HG02759 (cell line): ENCODE data around the gene ADCYAP1R1.
A peak's percentile ranks its signal among the peaks of the same experiment; 100 is the strongest.
"Not testable (repeated sequence)": the region's sequence is repeated elsewhere in the genome, so short reads cannot be mapped to it uniquely, and the experiment has no call there.

Source experiments
- ATAC-seq: cut with Tn5 transposase; IDR thresholded peaks from one replicate; pipeline ENCODE4 v1.9.1; 2021; ENCODE audit warnings: mild to moderate bottlenecking, moderate library complexity; ENCODE audit not compliant: unreplicated experiment

ADCYAP1R1 gene

GRCh38 chr7:31126976-31127375 is 74.9 kb downstream of the ADCYAP1R1 start:
- no peak for ATAC-seq

- ATAC-seq = no peak
These were observed 77.0 kb downstream of the ADCYAP1R1 start for GRCh38 chr7:31129067-31129466.

- ATAC-seq = no peak
These were observed 81.4 kb downstream of the ADCYAP1R1 start for GRCh38 chr7:31133497-31133896.

DNA sequence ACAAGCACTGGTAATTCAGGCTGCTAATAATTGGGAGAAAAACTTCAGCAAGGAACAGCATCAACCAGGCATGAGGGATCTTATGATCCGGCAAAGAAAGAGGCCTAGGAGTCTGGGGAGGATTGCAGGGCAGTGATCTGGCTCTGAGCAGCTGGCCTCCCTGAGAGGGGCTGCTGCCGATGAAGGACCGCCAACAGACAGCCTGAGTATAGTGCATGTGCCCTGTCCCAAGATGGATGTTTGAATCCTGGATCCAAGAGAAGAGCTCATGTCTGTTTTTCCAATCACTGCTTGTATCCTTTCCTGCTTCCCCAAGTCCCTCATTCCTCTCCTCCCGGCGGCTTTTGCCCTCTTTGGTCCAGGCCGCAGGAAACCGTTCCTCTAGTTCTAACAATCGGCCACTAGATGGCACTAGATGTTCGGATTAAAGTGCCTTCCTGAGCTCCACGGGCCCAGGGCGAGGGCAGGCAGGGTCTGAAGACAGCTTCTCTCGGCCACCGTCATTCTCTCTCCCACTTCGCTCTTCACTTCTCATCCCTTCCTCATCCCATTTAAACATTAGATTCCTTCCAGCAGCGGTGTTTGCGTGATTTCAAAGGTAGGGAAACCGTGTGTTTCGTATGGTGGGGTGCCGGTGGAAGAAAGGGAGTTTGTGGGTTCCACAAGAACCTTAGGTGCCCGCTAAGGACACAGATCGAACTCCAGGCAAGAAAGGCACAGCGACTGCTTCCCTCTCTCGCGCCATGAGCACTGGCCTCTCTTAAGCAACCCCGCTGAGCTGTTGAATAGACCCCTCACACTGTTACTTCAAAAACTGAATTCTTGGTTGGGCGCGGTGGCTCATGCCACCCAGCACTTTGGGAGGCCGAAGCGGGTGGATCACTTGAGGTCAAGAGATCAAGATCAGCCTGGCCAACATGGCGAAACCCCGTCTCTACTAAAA is 82.4 kb downstream of the ADCYAP1R1 start:
- peak; percentile 96 for ATAC-seq

DNA sequence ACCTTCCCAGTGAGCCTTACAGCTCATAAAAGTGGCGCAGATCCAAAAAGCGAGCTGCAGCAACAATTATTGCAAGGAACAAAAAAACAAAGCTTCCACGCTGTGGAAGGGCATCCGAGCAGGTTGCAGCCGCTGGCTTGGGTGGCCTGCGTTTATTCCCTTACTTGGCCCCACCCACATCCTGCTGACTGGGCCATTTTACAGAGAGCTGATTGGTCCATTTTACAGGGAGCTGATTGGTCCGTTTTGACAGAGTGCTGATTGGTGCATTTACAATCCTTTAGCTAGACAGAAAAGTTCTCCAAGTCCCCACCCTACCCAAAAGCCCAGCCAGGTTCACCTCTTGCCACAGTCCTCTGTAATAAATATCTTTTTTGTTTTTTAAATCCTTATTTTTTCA is 85.1 kb downstream of the ADCYAP1R1 start:
- ATAC-seq = no peak

GRCh38 chr7:31145339-31145738 is 93.2 kb downstream of the ADCYAP1R1 start:
- ATAC-seq = no peak

DNA sequence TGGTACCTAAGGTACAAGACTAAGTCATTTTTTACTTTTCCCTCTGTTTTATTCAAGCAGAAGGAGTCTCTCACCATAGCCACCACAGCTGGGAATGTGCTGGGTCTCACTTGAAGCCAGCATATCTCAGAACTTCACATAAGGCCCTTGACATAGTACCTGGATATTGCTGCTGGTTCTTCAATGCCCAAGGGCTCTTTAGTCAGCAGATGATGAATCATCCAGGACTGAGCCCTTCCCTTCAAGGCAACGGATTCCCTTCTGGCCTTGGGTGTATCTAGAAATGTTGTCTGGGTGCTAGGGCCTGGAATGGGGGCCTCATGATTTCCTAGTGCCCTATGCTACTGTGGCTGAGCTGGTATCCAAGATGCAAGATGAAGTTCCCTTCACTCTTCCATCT is 93.9 kb downstream of the ADCYAP1R1 start:
- ATAC-seq = no peak

- ATAC-seq = no peak
These were observed 94.4 kb downstream of the ADCYAP1R1 start for GRCh38 chr7:31146538-31146937.

- no peak for ATAC-seq
These were observed 99.7 kb downstream of the ADCYAP1R1 start for GRCh38 chr7:31151849-31152248.

DNA sequence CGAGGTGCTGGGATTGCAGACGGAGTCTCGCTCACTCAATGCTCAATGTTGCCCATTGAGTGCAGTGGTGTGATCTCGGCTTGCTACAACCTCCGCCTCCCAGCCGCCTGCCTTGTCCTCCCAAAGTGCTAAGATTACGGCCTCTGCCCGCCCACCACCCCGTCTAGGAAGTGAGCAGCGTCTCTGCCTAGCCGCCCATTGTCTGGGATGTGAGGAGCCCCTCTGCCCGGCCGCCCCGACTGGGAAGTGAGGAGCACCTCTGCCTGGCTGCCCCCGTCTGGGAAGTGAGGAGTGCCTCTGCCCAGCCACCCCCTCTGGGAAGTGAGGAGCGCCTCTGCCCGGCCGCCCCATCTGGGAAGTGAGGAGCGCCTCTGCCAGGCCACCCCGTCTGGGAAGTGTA is 101.2 kb downstream of the ADCYAP1R1 start:
- ATAC-seq = not testable (repeated sequence)

- ATAC-seq = no peak
These were observed 108.8 kb downstream of the ADCYAP1R1 start for GRCh38 chr7:31160941-31161340.
